Measurements from ENCODE around the gene GNB4. TPM values are rescaled to one million over a fixed set of nuclear protein-coding genes. Genes with fewer than 3 reads are reported as not detected.

Gene GNB4
- total RNA-seq, 4 donors from 2014 or later = 63.9 to 91.8 (median 85.8) TPM

DNA sequence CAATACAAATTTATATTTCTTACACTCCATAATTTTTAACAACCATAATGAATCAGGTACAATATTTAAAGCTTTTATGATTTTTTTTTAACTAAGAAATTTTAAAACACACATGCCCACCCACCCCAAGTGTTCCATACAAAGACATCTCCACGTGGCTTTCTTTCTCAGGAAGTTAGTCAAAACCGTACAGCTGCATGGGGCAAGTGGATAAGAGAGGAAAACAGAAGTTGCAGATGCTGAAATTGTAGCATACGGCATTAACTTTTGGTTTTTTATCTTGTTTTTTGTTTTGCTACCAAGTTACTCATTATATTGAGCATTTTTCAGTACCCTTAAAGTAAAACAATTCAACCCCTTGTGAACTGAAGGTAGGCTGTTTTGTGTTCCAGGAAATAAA is 14.8 kb downstream of the GNB4 start:
- WGBS, 2 donors = 51 to 60% methylated on average over 3 of the region's 3 CpGs
- intact Hi-C loops (cut with DNase I; ENCODE audit: low total_unique reads) = no loop called here
- TF ChIP-seq, protein P1, sequence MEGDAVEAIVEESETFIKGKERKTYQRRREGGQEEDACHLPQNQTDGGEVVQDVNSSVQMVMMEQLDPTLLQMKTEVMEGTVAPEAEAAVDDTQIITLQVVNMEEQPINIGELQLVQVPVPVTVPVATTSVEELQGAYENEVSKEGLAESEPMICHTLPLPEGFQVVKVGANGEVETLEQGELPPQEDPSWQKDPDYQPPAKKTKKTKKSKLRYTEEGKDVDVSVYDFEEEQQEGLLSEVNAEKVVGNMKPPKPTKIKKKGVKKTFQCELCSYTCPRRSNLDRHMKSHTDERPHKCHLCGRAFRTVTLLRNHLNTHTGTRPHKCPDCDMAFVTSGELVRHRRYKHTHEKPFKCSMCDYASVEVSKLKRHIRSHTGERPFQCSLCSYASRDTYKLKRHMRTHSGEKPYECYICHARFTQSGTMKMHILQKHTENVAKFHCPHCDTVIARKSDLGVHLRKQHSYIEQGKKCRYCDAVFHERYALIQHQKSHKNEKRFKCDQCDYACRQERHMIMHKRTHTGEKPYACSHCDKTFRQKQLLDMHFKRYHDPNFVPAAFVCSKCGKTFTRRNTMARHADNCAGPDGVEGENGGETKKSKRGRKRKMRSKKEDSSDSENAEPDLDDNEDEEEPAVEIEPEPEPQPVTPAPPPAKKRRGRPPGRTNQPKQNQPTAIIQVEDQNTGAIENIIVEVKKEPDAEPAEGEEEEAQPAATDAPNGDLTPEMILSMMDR (IDR thresholded peaks at IDR 0.05) = no peak
- TF ChIP-seq POLR2A (IDR thresholded peaks at IDR 0.05) = no peak

DNA sequence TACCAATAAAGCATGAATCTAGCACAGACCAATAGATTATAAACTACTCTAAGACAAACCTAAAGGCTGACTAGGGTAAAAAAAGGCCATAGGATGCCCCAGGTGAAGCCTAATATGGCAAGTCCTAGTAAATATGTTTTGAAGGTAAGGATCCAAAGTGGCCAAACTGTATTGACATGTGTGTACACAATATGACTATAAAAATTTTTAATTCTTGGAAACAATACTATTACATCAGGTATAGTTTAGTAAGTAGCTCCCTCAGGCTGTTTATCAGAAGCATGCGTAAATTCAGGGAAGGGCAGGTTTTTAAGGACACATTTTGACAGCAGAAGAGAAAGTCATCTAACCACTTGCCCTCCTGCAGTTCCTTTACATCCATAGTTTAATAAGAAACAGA is 18.8 kb downstream of the GNB4 start:
- 51 to 53% methylated on average over 1 of the region's 1 CpG for WGBS, 2 donors
- intact Hi-C loops (cut with DNase I; ENCODE audit: low total_unique reads) = no loop called here

More for the DNA sequence above, 14.8 kb downstream of the GNB4 start:
- DNase-seq (ENCODE audit: low spot score in 2 of 2) = no peak
- H3K4me3 ChIP-seq (ENCODE audit: low read depth, poor library complexity, severe bottlenecking) = no peak overlapping the region

DNA sequence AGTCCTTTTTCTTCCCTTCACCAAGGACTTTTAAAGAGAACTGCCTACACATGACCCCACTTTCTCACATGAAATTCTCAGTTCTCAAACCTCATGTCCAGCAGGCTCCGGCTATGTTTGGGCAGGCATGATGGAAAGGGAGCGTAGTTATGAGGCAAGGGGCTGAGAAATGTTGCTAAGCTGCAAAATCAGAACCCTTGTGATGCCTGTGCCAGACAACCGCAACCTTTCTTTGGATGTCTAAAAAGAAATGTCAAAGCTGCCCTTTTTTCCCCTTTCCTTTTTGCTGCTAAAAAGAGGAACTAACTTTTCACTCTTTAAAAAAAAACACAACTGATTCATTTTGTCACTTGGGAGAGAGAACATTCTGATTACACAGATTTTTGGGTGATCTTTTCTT is 19.2 kb downstream of the GNB4 start:
- intact Hi-C loops (cut with DNase I; ENCODE audit: low total_unique reads) = no loop called here
- TF ChIP-seq, protein P1 (IDR thresholded peaks at IDR 0.05) = no peak
- TF ChIP-seq POLR2A (IDR thresholded peaks at IDR 0.05) = no peak
- peak in 1 of 2 donors; percentile 27 for DNase-seq (ENCODE audit: low spot score in 2 of 2)

More for the DNA sequence above, 18.8 kb downstream of the GNB4 start:
- TF ChIP-seq POLR2A (IDR thresholded peaks at IDR 0.05) = no peak
- TF ChIP-seq, protein P1 (IDR thresholded peaks at IDR 0.05) = no peak
- H3K4me3 ChIP-seq (ENCODE audit: low read depth, poor library complexity, severe bottlenecking) = no peak overlapping the region
- no peak for DNase-seq (ENCODE audit: low spot score in 2 of 2)

DNA sequence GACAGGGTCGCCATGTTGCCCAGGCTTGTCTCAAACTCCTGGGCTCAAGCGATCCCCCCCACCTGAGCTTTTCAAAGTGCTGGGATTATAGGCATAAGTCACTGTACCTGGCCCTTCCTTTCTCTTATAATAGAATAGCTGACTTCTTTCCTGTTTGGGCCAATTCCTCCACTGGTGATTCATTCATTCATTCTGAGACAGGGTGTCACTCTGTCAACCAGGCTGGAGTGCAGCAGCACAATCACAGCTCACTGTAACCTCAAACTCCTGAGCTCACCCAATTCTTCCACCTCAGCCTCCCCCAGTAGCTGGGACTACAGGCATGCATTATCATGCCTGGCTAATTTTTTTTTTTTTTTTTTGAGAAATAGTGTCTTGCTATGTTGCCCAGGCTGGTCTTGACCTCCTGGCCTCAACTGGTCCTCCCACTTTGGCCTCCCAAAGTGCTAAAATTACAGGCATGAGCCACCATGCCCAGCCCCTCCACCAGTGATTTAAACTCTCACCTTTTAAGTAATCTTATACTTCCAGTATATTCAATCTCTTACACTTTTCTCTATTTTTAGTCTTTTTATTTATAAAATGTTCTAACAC is 20.9 kb downstream of the GNB4 start:
- DNase-seq (ENCODE audit: low spot score in 2 of 2) = no peak
- intact Hi-C loops (cut with DNase I; ENCODE audit: low total_unique reads) = no loop called here
- H3K4me3 ChIP-seq (ENCODE audit: low read depth, poor library complexity, severe bottlenecking) = no peak overlapping the region
- TF ChIP-seq POLR2A (IDR thresholded peaks at IDR 0.05) = no peak
- TF ChIP-seq, protein P1 (IDR thresholded peaks at IDR 0.05) = no peak
- WGBS, 2 donors = 94 to 97% methylated on average over 2 of the region's 2 CpGs

More for the DNA sequence above, 19.2 kb downstream of the GNB4 start:
- WGBS, 2 donors = 63 to 68% methylated on average over 3 of the region's 3 CpGs
- no peak overlapping the region for H3K4me3 ChIP-seq (ENCODE audit: low read depth, poor library complexity, severe bottlenecking)

DNA sequence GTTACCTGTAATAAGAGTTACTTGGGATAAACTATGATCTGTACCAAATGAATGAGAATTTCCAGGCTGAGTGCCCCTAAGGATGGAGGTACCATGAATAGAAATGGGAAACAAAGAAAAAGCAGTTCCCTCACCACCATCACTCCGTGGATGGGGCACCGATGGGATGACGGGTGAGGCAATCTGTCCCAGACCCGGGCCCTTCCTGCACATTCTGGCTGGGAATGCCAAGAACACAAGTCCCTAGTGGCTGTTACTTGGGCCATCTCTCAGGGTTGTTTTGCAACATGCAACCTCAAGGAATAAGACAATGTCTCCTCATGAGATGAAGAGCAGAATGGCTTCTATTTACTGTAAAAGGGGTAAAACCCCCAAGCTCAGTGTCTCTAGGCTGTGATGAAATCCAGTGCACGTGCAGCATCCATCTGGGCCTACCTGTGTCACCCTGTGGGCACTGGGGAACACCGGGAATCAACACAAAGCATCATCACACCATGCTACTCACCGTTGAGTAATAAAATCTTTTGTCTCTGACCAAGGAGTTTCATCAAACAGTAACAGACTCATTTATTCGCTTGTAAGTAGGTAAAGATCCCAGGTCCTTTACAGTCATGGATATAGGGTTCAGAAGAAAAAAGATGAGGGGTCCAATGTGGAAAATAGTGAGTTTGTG is 22.3 kb downstream of the GNB4 start:
- H3K4me3 ChIP-seq (ENCODE audit: low read depth, poor library complexity, severe bottlenecking) = no peak overlapping the region
- WGBS, 2 donors = 90 to 91% methylated on average over 8 of the region's 8 CpGs
- no peak for DNase-seq (ENCODE audit: low spot score in 2 of 2)
- intact Hi-C loops (cut with DNase I; ENCODE audit: low total_unique reads) = loop anchor here (10.0 kb wide), 1 partner anchor 126 kb away; no protein-coding TSS in a partner anchor
- TF ChIP-seq, protein P1 (IDR thresholded peaks at IDR 0.05) = no peak
- no peak for TF ChIP-seq POLR2A (IDR thresholded peaks at IDR 0.05)

All from lower leg skin (tissue), 4 donors.